CD4-positive, alpha-beta T cell treated with Interferon alpha-2 for 1 hour (primary cell): Measurements from ENCODE around the gene PTPRN2.
"Not testable (repeated sequence)": the region's sequence is repeated elsewhere in the genome, so short reads cannot be mapped to it uniquely, and the experiment has no call there.

Experiments used
- DNase-seq, 2 donors: peaks; one replicate each; pipeline ENCODE4 v3.0.0-alpha.2; 2020 to 2022

Gene PTPRN2

DNA sequence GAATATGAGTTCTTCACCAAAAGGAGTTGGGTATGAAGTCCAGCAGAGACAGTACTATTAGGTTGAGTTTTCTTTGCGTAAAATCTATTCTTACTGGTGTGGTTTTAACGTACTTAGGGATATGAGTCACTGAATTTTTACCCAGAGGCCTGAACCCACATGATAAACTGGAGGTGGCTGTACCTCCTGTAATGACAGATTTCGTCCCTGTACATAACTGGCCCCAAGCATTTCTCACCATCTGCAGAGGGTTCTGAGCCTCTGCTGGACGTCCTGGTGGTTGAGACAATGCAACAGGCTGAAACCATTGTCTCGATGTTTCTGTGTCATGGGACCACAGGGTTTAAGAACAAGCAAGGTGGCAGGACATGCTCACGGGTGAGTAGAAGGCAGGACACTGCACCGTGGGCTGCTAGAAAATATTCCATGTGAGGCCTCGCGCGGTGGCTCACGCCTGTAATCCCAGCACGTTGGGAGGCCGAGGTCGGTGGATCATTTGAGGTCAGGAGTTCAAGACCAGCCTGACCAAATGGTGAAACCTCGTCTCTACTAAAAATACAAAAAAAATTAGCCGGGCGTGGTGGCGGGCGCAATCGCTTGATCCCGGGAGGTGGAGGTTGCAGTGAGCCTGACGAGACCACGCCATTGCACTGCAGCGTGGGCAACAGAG is 1017.0 kb downstream of the PTPRN2 start:
- DNase-seq: no peak

DNA sequence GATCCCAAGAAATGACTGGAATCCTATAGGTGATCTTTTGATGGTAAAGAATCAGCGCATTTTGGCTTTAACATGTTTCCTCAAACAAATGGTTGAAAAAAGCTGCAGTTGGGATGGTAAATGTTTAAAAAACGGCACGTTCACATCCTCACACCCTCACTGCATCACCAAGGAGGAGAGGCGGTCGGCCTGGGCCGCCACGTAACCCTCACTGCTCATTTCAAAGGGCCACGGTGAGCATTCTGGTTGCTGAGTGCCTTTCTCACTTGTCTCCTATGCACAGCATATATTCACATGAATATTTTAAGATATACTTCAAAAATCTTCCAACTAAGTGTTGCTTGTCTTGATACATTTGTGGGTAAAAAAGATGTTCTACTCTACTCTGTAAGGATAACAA is 1017.7 kb downstream of the PTPRN2 start:
- DNase-seq: no peak

DNA sequence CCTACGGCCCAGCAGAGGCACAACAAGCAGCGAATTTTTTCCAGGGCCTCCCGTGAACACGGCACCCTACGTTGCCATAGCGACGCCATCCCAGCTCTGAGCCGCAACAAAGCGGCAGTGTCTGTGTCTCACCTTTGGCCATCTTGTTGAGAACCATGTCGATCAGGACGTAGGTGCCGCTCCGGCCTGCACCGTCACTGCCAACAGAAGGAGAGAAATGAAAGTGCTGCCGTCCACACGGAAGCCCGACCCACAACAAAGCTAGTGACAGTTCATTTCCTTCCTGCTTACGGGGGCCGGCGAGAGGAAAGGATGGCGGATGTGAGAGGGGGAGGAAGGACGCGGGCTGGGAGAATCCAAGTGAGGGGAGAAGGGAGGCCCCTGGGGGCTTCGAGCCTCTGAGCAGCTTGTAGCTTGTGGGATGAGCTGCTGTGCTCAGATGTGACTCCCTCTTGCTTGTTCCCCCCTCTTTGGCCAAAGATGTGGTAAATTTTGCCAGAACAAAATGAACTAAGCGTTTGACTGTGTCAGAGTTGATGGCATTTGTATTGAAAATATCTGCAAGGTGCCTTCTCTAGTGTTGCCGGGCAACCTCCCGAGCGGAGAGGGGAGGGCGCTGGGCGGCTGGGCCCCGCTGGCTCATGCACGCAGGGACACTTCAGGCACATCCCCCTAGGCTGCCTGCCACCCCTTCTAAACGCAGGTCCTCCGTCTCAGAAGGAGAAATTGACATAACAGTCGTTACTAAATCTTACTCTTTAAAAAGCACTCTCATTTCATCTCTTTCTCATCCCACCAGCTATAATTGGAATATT is 1018.6 kb downstream of the PTPRN2 start:
- peak; percentile 56 to 62 for DNase-seq

DNA sequence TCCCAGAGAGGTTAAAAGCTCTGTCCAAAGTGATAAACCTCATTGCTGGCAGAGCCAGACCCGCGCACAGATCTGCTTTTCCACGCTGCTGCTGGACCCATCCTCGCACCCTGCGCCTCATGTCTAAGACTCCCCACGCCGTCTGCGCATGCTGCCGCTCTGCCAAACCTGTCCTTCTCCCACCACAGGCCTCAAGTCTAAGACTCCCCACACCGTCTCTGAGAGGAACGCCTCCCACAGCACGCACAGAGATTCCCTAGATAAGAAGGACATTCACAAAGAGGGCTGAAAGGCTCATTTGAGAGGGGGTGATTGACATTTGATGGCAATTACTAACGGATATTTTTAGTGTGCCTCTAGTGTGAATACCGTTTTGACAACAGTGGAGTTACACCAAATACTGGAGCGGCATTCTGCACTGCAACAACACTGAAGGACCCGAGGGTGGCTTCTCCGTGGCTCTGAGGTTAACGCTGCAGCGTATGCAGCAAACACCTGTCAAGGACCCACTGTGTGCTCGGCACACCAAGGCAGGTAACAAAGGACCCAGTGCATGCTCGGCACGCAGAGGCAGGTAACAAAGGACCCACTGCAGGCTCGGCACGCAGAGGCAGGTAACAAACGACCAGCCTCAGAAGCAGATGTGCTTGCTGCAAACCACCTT is 1019.4 kb downstream of the PTPRN2 start:
- no peak for DNase-seq

DNA sequence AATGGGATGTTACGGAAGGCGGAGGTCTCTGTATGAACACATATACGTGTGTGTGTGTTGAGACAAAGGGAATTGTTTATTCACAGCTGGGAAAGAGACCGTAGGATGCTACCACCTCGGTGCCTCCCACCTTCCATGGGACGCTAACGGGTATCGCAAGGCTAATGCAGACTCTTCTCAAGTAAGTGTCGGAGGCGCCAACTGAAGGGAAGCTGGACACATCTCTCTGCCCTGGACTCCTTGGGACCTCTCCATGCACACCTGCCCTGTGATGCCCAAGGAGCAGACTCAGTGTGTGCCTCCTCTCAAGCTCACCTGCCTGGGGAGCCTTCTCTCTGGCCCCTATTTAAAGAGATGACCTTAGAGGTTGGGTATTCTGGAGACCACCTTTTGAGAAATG is 1020.0 kb downstream of the PTPRN2 start:
- no peak for DNase-seq

DNA sequence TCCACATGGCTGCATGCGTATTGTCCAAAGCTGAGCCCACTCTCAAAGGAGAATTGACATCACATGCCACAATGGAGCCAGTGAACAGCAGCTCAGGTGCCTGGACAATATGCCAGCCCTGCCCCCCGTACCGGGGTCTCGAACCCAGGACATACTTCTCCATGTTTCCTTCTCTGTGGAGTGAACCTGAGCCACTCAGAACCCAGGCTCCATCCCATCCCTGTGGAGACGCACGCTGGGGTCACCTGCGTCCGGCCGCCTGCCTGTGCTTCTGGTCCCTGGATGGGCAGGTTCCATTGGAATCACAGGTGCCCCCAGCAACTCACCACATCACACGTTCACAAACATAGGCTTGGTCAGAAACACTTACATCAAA is 1021.0 kb downstream of the PTPRN2 start:
- no peak for DNase-seq

DNA sequence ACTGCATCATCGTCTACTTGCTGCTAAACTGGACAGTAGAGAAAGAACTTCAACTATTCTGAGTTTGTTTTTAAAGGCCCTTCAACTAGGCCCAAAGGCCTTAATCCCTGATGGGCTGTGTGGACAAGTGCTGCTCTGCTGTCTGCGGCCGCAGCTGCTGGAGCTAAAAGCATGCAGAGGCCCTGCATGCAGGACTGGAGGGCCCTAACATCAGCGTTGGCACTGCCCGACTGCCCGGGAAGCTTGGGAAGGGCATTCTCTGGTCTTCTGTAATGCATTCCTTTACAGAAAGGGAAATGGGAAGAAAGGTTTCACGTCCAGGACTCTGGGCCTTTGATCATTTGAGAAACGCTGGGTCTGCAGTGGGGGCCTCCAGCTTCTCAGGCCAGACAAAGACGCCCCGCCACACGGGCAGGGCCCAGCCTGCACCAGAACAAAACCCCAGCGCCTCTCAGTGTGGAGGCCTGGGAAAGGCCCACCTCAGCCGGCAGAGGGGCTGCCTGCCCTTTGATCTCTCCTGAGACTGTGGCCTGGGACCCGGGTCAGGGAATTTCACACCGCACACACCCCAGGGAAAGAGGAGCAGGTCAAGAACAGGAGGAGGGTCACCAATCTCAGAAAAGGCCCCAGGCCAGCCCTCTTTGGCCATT is 1021.5 kb downstream of the PTPRN2 start:
- DNase-seq: no peak

DNA sequence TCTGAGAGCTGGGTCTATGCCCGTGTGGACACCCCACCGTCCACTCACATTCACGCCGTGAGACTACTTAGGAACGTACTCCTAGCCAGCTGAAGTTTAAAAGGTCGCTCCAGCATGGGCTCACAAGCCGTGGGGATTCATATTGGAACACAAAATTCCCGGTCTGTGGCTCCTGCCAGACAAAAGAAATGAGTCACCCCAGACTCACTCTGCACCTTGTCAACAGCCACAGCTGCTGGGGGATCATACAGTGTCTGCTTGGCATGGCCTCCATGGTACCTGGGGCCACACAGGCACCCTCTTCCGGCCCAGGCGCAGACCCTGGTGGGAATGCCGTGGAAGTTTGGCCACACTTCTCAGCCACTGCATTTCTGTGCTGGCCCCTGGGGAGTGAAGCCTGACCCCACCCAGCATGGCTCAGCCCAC is 1022.4 kb downstream of the PTPRN2 start:
- DNase-seq: no peak

DNA sequence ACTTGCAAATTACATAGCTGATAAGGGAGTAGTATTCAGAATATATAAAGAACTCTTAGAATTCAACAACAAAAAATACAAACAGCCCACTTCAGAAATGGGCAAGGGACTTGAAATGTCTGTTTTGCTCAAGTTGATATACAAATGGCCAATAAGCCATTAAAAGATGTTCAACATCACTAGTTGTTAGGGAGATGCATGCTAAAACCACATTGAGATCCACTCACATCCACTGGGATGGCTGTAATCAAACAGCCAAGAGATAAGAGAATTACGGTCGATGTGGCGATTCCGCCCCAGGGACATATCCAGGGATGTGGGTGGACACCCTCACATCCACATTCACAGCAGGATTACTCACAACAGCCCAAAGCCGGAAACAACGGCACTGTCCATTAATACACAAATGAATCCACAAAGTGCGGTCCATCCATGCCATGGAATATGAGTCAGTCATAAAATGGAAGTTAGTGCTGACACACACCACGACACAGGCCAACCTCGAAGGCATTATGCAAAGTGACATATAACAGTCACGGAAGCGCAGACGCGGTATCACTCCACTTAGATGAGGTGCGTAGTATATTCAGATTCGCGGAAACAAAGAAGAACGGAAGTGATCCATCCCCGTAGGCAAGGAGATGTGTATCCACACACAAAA is 1023.0 kb downstream of the PTPRN2 start:
- no peak for DNase-seq

DNA sequence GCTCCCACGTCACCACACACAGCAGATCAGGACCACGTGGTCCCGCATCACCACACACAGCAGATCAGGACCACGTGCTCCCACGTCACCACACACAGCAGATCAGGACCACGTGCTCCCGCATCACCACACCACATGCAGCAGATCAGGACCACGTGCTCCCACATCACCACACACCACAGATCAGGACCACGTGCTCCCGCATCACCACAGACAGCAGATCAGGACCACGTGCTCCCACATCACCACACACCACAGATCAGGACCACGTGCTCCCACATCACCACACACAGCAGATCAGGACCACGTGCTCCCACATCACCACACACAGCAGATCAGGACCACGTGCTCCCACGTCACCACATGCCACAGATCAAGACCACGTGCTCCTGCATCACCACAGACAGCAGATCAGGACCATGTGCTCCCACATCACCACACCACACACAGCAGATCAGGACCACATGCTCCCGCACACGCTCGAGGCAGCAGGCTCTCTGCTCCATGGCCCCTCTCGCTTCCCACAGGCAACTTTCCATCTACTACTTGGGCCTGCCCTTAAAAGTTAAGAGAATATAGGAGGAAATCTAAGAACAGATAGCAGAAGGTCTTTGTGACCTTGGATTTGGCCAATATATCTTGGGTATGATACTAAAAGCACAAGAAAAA is 1024.0 kb downstream of the PTPRN2 start:
- not testable (repeated sequence) for DNase-seq

DNA sequence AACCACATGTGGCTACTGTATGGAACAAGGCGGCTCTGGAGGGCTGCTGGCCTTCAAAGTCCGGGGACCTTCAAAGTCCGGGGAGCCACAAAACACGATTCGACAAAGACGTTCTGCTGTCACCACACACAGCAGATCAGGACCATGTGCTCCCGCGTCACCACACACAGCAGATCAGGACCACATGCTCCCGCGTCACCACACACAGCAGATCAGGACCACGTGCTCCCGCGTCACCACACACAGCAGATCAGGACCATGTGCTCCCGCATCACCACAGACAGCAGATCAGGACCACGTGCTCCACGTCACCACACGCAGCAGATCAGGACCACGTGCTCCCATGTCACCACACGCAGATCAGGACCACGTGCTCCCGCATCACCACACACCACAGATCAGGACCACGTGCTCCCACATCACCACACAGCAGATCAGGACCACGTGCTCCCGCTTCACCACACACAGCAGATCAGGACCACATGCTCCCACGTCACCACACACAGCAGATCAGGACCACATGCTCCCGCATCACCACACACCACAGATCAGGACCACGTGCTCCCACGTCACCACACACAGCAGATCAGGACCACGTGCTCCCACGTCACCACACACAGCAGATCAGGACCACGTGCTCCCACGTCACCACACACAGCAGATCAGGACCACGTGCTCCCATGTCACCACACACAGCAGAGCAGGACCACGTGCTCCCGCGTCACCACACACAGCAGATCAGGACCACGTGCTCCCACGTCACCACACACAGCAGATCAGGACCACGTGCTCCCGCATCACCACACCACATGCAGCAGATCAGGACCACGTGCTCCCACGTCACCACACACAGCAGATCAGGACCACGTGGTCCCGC is 1024.9 kb downstream of the PTPRN2 start:
- not testable (repeated sequence) for DNase-seq

DNA sequence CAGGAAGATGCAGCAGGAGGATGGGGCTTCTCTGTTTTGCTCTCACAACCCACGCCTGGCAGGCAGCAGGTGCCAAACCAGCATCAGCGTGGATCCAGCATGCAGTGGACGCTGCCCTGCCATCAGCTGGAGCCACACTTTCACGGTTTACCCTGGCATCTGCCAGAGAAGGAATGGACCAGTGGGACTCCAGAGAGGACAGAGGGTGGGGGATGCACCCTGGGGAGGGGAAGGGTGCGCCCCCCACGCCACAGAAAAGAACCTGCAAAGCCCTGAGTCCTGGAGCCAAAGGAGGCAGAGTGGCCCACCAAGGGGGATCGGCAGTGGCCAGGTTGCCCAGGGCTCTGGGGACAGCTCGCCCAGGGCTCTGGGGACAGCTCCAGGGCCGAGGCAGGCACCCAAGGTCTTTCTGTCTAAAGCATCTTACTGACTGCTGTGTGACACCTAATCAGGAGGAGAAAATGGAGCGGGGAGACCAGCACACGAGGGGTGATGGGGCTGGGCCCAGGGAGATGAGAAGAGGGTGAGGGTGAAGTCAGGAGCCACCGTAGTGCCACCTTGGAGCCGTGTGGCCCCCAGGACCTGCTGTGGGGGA is 1025.7 kb downstream of the PTPRN2 start:
- no peak for DNase-seq

DNA sequence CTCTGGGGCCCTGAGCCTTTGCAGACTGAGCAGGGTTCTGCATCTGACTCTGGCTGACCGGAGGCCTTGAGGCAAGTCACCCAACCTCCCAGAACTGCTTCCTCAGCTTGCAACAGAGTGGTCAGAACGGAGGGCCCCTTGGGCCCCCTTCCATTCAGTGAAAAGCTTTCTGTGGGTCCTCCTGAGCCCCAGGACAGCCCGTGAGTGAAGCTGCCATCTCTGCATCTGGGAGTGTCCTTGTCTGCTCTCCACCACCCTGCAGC is 1026.2 kb downstream of the PTPRN2 start:
- DNase-seq: no peak

DNA sequence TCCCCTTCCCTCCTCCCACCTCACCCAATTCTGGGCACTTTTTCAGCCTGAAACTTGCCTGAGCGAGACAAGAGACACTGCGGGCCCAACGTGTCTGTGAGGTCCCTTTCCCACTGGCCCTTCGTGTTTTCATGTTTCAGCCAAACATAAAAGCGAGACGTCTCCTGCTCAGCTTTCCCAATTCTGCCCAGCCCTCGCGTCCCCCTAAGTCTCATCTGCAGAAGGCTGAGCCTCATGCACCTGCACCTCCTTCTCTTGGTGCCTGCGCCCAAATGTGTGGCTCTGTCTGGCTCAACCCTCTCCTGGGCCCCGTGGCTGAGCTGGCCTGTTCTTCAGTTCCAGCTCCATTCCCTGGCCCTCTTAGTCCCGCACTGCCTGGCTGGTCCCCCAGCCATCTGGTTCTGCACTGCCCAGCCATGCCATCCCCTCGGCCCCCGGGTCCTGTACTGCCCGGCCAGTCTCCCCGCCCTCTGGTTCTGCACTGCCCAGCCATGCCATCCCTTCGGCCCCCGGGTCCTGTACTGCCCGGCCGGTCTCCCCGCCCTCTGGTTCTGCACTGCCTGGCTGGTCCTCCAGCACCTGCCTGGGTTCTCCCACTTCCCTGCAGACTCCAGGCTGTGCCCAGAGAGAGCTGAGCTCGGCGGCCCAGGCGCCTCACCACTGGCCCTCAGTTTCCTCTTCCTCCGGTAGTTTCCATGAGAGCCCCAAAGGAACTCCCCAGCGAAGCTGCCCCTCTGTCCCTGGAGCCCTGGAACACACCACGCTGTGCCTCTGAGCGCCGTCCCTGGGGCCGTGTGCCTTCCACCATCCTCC is 1026.7 kb downstream of the PTPRN2 start:
- DNase-seq: no peak

DNA sequence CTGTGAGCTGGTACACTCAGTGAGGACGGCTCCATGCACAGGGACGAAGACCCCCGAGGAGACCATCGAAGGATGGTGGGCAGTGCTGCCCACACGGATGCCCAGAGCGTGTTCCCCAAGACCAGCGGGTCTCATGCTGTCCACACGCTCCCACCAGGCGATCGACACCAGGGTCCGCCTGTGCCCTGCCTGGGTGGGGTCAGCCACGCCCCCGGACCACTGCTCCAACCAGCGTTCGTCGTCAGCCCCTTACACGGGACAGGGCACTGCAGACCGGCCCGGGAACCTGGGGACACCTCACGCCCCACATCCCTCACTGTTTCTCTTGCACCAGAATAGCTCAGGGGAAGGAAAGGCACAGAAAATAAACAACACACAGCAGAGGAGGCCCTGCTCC is 1027.4 kb downstream of the PTPRN2 start:
- DNase-seq: no peak

DNA sequence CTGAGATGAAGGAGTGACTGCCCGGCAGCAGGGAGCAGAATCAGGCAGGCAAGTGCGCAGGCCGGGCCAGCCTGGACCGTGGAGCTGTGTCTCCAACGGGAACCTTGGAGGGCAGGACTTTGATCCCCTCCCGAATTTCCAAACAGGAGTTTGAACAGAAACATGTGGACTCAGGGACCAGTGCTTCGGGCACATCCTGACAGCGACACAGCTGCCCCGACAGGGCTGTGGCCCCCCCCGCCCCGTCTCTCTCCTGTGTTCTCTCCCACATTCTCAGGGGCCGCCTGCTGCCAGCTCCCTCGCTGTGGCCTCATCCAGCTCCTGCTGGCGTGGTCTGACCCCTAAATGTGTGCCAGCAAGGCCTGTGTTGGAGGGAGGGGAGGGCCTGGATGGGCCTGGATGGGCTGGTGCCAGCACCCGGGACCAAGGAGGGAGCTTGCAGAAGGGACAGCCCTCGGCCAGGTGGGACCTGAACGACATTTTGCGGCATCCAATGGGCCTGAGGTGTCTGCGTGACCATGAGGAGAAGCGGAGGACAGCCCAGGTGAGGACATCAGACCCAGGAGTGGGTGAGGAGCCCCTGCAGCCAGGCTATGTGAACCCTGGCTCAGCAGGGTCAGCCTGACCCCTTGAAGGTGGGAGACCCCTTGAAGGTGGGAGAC is 1027.9 kb downstream of the PTPRN2 start:
- no peak for DNase-seq

DNA sequence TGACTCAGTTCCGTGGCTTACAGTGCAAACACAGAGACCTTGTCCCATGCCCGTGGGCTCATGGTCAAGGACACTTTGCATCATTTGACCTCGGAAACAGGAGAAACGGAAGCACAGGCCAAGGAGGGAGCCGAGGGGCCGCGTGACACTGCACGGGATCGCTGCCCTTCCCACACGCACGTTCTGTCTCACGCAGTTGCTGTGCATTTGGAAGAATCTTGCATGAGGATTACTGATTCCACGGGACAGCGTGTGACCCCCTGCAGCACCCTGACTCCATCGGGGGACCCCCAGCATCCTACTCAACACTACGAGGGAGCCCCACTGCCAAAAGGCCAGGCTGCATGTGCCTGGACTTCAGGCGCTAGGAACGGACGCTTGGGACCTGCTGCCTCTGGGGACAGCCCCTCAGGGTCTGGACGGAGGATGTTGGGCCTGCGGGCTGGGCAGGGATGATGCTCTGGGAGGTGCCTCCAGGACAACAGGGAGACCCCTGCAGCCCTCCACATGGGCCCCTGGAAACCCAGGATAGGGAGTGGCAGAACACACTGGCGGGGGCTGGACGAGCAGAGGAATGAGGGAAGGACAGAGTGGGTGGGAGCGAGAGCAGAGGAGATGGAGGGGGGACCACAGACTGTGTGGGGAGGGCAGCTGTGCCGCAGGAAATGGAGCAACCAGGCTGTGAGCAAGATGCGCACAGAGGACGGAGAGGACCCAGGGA is 1028.6 kb downstream of the PTPRN2 start:
- no peak for DNase-seq

DNA sequence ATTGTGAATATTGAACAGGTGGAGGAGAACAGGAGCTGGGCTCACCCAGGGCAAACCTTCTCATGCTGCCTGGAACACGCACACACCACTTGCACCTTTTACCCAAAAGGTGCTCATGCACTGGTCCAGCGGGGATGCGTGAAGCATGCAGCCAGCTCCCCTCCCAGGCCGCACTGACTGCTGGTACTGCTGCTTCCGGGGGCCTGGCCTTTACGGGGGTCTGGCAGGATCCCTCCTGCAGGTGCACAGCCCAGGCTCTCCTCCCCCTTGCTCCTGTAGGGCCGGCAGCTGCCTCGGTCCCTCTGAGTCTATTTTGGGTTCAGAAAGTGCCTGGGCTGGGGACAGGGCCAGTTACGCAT is 1029.1 kb downstream of the PTPRN2 start:
- no peak for DNase-seq

DNA sequence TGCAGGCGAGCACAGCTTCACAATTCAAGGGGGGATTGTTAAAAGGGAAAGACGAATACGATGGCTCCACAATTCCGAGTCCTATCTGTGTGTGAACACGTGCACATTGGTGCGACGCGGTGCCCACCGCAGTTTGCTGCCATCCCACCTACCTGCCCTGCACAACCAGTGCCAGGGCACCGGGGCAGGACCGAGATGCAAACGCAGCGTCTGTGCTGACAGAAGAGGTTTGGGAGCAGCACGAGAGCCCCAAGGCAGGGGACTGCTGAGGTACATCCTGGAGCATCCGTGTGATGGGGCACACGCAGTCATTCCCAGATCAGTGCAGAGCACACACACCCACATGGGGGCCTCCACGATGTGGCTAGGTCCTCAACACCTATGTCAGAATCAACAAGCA is 1029.6 kb downstream of the PTPRN2 start:
- DNase-seq: no peak
